ENCODE measurements around the gene LSM14B. TPM values are rescaled to one million over a fixed set of nuclear protein-coding genes. Genes with fewer than 3 reads are reported as not detected.
A peak's percentile ranks its signal among the peaks of the same experiment; 100 is the strongest.

Gene LSM14B
- total RNA-seq, 4 donors from 2014 or later: 28.0 to 52.5 (median 36.2) TPM

DNA sequence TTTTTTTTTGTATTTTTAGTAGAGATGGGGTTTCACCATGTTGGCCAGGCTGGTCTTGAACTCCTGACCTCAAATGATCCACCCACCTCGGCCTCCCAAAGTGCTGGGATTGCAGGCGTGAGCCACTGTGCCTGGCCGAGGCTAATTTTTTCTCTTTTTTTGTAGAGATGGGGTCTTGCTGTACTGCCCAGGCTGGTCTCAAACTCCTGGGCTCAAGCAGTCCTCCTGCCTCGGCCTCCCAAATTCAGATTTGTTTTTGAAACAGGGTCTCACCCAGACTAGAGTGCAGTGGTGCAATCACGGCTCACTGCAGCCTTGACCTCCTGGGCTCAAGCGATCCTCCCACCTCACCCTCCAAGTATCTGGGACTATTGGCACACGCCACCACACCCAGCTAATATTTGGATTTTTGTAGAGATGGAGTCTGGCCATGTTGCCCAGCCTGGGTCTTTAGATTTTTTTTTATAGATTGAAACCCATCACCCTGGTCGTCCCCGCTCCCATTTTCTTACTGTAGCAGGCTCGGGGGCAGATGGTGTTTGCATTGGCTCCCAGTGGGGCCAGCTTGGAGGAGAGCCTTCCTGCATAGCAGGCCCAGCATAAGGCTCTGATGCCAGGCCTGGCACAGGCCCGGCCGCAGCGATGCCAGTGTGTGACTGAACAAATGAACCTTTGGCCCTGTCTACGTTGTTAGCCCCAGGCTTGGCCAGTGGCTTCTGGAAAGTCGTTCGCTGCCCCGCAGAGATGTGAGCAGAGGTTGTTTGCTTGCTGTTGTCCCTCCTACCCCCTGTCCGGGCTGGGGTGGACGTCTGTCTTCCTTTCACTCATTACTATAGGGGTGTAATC lies 56.3 kb downstream of the LSM14B start:
- Histone ChIP-seq H3K27ac (no peak overlapping the region), H3K9me3 (no peaks in the 10 kb centered on the region), H3K27me3 (no peaks in the 10 kb centered on the region), H3K4me1 (peaks cover 5 to 7% of the 10 kb centered on the region in 2 donors), H3K36me3 (peaks cover 0 to 33% of the 10 kb centered on the region in 2 donors), H3K4me3 (no peak overlapping the region)
- in situ Hi-C loops (cut with MboI; ENCODE audit: low sequenced_read_pairs in 4 of 4) (loop anchor here in 1 of 4 donors (25.0 kb wide), 1 partner anchor 209 kb away; the partner anchor contains the start of gene RPS21), intact Hi-C loops (cut with DNase I; ENCODE audit: low total_unique reads) (no loop called here)
- TF ChIP-seq POLR2A (IDR thresholded peaks at IDR 0.05): no peak
- TF ChIP-seq, protein P1, sequence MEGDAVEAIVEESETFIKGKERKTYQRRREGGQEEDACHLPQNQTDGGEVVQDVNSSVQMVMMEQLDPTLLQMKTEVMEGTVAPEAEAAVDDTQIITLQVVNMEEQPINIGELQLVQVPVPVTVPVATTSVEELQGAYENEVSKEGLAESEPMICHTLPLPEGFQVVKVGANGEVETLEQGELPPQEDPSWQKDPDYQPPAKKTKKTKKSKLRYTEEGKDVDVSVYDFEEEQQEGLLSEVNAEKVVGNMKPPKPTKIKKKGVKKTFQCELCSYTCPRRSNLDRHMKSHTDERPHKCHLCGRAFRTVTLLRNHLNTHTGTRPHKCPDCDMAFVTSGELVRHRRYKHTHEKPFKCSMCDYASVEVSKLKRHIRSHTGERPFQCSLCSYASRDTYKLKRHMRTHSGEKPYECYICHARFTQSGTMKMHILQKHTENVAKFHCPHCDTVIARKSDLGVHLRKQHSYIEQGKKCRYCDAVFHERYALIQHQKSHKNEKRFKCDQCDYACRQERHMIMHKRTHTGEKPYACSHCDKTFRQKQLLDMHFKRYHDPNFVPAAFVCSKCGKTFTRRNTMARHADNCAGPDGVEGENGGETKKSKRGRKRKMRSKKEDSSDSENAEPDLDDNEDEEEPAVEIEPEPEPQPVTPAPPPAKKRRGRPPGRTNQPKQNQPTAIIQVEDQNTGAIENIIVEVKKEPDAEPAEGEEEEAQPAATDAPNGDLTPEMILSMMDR (IDR thresholded peaks at IDR 0.05 in 4 of 5, conservative IDR thresholded peaks at IDR 0.05 in 1 of 5): no peak
- ATAC-seq (no peak), DNase-seq (no peak)

DNA sequence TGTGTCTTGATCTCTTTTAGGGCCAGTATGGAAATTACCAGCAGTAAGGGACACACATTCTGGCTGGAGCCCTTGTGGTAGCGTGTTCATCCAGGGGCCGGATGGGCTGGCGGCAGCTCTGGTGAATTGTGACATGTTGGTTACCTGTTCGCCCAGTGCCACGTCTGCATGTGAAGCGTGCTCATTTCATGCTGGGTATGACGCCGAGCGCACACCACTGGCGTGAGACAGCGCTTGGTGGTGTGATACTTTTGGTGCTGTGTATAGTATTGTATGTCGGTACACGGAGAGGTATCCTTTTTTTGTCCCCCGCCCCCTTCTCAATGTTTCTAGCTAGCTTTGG lies 56.9 kb downstream of the LSM14B start:
- H3K4me1 ChIP-seq: peaks cover 11 to 13% of the 10 kb centered on the region in 2 donors
- H3K4me3 ChIP-seq: no peak overlapping the region
- no peaks in the 10 kb centered on the region for H3K9me3 ChIP-seq
- TF ChIP-seq, protein P1 (IDR thresholded peaks at IDR 0.05 in 4 of 5, conservative IDR thresholded peaks at IDR 0.05 in 1 of 5): no peak
- no peak for TF ChIP-seq POLR2A (IDR thresholded peaks at IDR 0.05)
- no peaks in the 10 kb centered on the region for H3K27me3 ChIP-seq
- DNase-seq (no peak), ATAC-seq (no peak)
- in situ Hi-C loops (cut with MboI; ENCODE audit: low sequenced_read_pairs in 4 of 4): loop anchor here in 1 of 4 donors (25.0 kb wide), 1 partner anchor 208 kb away; the partner anchor contains the start of gene RPS21
- intact Hi-C loops (cut with DNase I; ENCODE audit: low total_unique reads): no loop called here
- peaks cover 0 to 28% of the 10 kb centered on the region in 2 donors for H3K36me3 ChIP-seq
- no peak overlapping the region for H3K27ac ChIP-seq

DNA sequence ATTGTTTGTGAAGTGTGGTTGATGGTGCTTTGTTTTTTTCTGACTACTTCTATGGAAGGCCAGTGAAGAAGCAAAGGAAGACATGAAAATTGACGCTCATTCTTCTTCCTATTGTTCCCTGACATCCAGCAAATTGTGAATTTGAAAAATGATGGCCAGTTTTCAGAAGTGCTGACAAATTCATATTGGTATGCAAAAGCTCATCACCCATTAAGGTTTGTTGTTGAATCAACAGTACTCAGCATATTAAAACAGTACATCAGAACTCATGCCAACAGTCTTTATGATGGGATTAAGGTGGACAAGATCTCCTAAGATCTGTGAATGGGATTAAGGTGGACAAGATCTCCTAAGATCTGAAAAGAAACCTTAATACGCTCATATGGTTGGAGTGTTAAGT lies 59.5 kb downstream of the LSM14B start:
- TF ChIP-seq POLR2A (IDR thresholded peaks at IDR 0.05): no peak
- TF ChIP-seq, protein P1 (IDR thresholded peaks at IDR 0.05 in 4 of 5, conservative IDR thresholded peaks at IDR 0.05 in 1 of 5): no peak
- H3K36me3 ChIP-seq: peaks cover 0 to 11% of the 10 kb centered on the region in 2 donors
- H3K27me3 ChIP-seq: no peaks in the 10 kb centered on the region
- DNase-seq: no peak
- peaks cover 16 to 17% of the 10 kb centered on the region in 2 donors for H3K4me1 ChIP-seq
- in situ Hi-C loops (cut with MboI; ENCODE audit: low sequenced_read_pairs in 4 of 4) (loop anchor here in 1 of 4 donors (25.0 kb wide), 1 partner anchor 205 kb away; the partner anchor contains the start of gene RPS21), intact Hi-C loops (cut with DNase I; ENCODE audit: low total_unique reads) (loop anchor here (1.0 to 10.0 kb wide), 5 partner anchors 40 to 203 kb away; partner anchors contain the start of genes LSM14B, OSBPL2, PSMA7 and RPS21)
- peak overlapping the region; percentile 87 to 97 (median 90) for H3K27ac ChIP-seq
- no peak for ATAC-seq
- peak overlapping the region in 3 of 4 donors; percentile 78 to 99 (median 89) for H3K4me3 ChIP-seq
- no peaks in the 10 kb centered on the region for H3K9me3 ChIP-seq

DNA sequence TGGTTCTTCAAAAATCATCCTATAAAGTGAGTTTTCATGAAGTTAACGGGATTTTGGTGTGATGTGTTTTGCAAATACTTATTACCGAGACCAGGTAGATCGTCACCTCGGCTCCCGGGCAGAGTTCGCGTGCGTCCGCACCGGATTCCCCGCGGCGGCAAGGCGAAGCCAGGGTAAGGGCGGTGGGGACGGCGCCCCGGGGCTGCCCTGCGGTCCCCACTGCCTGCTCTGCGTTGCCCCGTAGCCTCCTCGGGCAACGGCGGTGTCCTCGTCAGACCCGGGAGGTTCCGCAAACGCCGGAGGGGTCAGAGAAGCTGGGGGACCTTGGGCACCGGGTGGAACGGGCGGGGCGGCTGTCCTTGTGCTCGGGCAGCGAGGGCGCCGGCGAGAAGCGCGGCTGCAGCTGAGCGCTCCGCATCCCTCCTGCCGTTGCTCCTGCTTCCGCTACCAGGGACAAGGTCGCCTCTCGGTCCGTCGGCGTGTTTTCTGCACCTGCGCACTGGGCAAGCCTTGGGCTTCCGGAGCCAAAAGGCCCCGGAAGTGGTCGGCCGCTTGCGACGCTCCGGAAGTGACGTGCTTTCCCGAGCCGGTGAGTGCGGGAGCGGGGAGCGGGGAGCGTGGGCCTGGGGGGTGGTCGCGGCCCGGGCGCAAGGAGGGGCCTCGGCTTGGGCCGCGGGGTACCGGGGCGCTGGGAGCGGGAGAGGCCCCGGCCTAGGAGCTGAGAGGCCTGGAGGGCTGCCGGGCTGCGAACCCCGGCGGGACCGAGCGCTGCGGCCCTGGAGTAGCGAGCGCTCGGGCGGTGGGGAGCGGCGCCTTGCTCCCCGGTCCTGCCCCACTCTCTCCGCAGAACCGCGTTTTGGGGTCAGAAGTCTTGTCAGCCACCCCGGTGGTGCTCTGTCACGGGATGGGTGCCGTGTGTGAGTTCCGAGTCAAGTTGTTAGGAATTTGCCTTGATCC lies 60.5 kb downstream of the LSM14B start, which contains the start of gene MTG2:
TSS of gene MTG2 (plus strand) at position 560 of the 957 bp plus-strand sequence. CDS start 10,393 bp downstream, outside the sequence.
- peak within 1 kb of the TSS; percentile 87 to 97 (median 90) for H3K27ac ChIP-seq
- peak; percentile 98 for ATAC-seq
- peak within 1 kb of the TSS; percentile 77 to 99 (median 84) for H3K4me3 ChIP-seq
- intact Hi-C loops (cut with DNase I; ENCODE audit: low total_unique reads): loop anchor here (1.0 to 10.0 kb wide), 6 partner anchors 40 to 202 kb away; partner anchors contain the start of genes ADRM1, LSM14B, OSBPL2 and PSMA7
- TF ChIP-seq, protein P1 (IDR thresholded peaks at IDR 0.05 in 4 of 5, conservative IDR thresholded peaks at IDR 0.05 in 1 of 5): peak in 3 of 5 experiments; percentile 14 to 25 (median 15)
- TF ChIP-seq POLR2A (IDR thresholded peaks at IDR 0.05): peak; percentile 89 to 93
- DNase-seq: peak; percentile 92 to 94
- H3K36me3 ChIP-seq: peaks cover 0 to 10% of the 10 kb centered on the region in 2 donors
- H3K4me1 ChIP-seq: peaks cover 16 to 20% of the 10 kb centered on the region in 2 donors
- no peaks in the 10 kb centered on the region for H3K9me3 ChIP-seq
- in situ Hi-C loops (cut with MboI; ENCODE audit: low sequenced_read_pairs in 4 of 4): loop anchor here in 1 of 4 donors (25.0 kb wide), 1 partner anchor 205 kb away; the partner anchor contains the start of gene RPS21
- no peaks in the 10 kb centered on the region for H3K27me3 ChIP-seq
